AG09309 (cell line): ENCODE data around the gene IFT80.

Experiments used
- DNase-seq: peaks from one replicate; pipeline ENCODE4 v3.0.0-alpha.2; 2010; ENCODE audit warnings: low read depth
- H3K4me3 ChIP-seq: 2 replicates; pipeline ENCODE4 v1.5.1; 2011; ENCODE audit warnings: mild to moderate bottlenecking, low read depth, low read length, moderate library complexity; ENCODE audit not compliant: control insufficient read depth
- CTCF ChIP-seq: IDR thresholded peaks from 2 replicates; pipeline ENCODE4 v1.5.1; 2011; ENCODE audit warnings: mild to moderate bottlenecking, low read depth, low read length, inconsistent platforms; ENCODE audit not compliant: insufficient read depth, control insufficient read depth; ENCODE audit errors: missing control alignments

The IFT80 gene

DNA sequence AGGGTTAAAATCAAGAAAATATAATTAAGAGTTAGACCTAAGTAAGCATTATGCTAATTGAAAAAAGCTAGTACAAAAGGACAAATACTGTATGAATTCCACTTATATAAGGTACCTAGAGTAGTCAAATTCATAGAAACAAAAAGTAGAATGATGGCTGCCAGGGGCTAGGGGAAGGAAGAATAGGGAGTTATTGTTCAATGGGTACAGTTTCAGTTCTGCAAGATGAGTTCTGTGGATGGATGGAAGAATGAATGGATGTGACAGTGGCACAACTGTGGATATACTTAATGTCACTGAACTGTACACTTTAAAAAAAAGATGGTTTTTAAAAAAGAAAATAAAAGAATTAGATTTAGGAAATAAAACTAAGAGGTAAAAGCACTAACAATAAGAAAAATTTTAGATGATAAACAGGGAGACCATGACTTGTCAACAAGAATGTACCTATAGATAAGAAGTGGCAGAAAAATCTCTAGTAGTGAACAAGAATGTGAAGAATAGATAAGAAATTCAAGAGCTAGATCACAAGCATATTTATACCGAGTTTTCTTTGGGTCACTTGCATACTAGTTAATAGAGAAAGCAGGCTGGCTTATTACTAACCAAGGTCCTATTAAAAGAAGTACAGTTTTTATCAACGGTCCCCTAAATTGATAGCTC is 5.5 kb downstream of the IFT80 start:
- TF ChIP-seq CTCF = no peak
- no peak for DNase-seq

DNA sequence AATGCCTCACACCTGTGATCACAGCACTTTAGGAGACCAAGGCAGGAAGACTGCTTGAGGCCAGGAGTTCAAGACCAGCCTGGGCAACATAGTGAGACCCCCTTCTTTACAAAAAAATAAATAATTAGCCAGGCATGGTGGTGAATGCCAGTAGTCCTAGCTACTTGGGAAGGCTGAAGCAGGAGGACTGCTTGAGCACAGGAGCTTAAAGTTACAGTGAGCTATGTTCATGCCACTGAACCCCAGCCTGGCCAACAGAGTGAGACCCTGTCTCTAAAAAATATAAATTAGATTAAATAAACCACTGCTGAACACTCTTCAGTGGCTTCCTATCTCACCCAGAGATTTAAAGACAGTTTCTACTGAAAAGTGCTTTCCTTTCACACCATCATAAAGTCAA is 6.2 kb downstream of the IFT80 start:
- no peak for DNase-seq
- no peak for TF ChIP-seq CTCF
- H3K4me3 ChIP-seq = no peak overlapping the region

More for the DNA sequence above, 5.5 kb downstream of the IFT80 start:
- no peak overlapping the region for H3K4me3 ChIP-seq

GRCh38 chr3:160390565-160391138 is 8.4 kb downstream of the IFT80 start:
- no peak overlapping the region for H3K4me3 ChIP-seq
- TF ChIP-seq CTCF = no peak
- no peak for DNase-seq

DNA sequence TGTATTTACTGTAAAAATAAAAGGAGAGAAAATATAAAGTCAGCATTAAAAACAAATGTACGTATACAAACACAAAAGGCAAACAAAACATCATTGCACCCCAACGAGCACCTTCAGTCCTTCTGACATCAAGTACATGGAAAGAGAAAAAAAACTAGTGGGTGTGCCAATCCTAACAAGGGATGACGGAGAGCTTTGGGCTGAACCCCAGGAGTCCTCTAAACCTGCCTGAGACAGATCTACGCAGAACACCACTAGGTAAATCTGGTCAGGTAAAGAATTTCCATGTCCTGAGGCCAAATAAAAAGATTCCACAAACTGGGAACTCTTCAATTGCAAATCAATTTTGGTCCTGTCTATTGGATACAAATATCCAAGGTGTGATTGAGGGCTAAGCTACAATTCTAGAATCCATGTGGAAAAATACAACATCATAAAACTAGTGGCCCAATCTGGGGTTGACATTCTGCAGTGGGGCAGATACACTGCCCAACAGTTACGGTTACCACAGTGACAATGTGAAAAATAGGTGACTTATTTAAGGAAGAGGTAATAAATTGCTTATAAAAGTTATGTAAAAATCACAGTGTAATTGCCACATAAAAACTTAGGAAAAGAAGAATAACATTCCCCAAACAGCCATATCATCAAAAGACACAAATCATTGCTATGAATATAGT is 14.2 kb downstream of the IFT80 start:
- no peak overlapping the region for H3K4me3 ChIP-seq
- no peak for TF ChIP-seq CTCF
- DNase-seq = no peak

DNA sequence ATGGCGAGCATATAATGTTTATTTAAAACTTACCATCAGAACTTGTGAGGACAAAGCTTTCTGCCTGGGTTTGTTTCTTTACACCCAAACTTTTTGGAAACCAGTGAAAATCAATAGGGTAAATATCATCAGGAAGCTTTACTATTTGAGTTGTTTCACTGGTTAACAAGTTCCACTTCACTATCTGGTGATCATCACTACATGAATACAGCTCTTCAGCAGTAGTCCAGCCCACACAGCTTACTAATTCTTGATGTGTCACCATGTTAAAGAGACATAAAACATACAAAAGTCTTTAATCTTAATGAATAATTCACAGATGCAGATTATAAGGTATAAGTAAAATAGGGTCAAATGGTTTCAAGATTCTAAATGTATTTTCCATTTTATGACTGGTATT is 17.6 kb downstream of the IFT80 start:
- no peak for DNase-seq
- no peak overlapping the region for H3K4me3 ChIP-seq
- TF ChIP-seq CTCF = no peak

DNA sequence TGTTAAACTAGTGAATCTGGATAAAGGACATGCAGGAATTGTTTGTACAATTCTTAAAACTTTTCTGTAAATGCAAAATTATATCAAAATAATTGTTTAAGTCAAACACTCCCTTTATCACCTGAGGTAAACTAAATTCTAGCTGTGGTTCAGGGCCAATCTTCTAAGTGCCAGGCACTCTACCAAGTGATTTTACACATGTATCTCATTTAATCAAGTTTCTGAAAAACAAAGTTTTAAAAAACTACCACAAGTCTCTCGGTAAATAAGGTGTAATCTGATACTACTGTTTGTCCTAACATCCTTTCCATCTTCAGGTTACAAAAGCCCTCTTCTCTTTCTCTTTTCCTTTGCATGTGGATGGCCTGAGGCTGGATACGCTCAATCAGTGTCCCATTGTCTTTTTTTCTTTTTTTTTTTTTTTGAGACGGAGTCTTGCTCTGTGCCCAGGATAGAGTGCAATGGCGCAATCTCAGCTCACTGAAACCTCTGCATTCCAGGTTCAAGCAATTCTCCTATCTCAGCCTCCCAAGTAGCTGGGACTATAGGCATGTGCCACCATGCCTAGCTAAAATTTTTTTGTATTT is 19.3 kb downstream of the IFT80 start:
- no peak for TF ChIP-seq CTCF
- H3K4me3 ChIP-seq = no peak overlapping the region
- DNase-seq = no peak
